Kidney (tissue), 14 donors: ENCODE data around the gene RASAL2. TPM values are rescaled to one million over a fixed set of nuclear protein-coding genes. Genes with fewer than 3 reads are reported as not detected.

Experiments
- DNase-seq, 5 donors: peaks; one replicate each; pipeline ENCODE4 v3.0.0-alpha.2; 2013 to 2020
- FAIRE-seq: peaks from 2 replicates; lab custom pipeline; 2012; peaks lifted over from hg19 to GRCh38; lab: Jason Lieb, UNC
- H3K27ac ChIP-seq, 2 donors: one replicate each; pipeline ENCODE4 v1.7.0; 2013; ENCODE audit warnings: low read depth in 2 of 2, low read length in 2 of 2, inconsistent platforms in 1 of 2
- H3K27me3 ChIP-seq: one replicate; pipeline ENCODE4 v1.7.1; 2013; ENCODE audit warnings: low read length, inconsistent platforms; ENCODE audit not compliant: control insufficient read depth, insufficient read depth
- H3K36me3 ChIP-seq, 3 donors: one replicate each; pipeline versions ENCODE4 v1.7.0 to v1.7.1; 2013; ENCODE audit warnings: low read length in 3 of 3, control low read depth in 1 of 3, inconsistent platforms in 1 of 3; ENCODE audit not compliant: insufficient read depth in 3 of 3, control insufficient read depth in 2 of 3
- H3K4me1 ChIP-seq, 3 donors: one replicate each; pipeline versions ENCODE4 v1.7.0 to v1.7.1; 2013; ENCODE audit warnings: low read length in 3 of 3, inconsistent platforms in 1 of 3, low read depth in 1 of 3; ENCODE audit not compliant: control insufficient read depth in 2 of 3, insufficient read depth in 2 of 3
- H3K4me3 ChIP-seq, 3 donors: one replicate each; pipeline versions ENCODE4 v1.7.0 to v1.8.1; 2013; ENCODE audit warnings: low read length in 3 of 3, control low read depth in 1 of 3, inconsistent platforms in 1 of 3
- H3K9ac ChIP-seq, 3 donors: one replicate each; pipeline versions ENCODE4 v1.7.0 to v1.7.1; 2013; ENCODE audit warnings: low read length in 3 of 3, control low read depth in 1 of 3, inconsistent platforms in 1 of 3
- H3K9me3 ChIP-seq, 3 donors: one replicate each; pipeline versions ENCODE4 v1.7.0 to v1.7.1; 2013; ENCODE audit warnings: low read length in 3 of 3, control low read depth in 1 of 3, inconsistent platforms in 1 of 3; ENCODE audit not compliant: control insufficient read depth in 2 of 3, insufficient read depth in 1 of 3
- intact Hi-C: fragments of 100-400 bp; cut with DNase I; formaldehyde crosslinking; loops from one replicate; pipeline ENCODE4 v1.11.1; 2022
- polyA plus RNA-seq: library from polyadenylated mRNA; stranded (reverse); fragments of 350-450 nt; fragmentation: Illumina TruSeq; extraction: RNeasy Lipid Tissue Mini Kit (QIAGEN cat#74804); gene quantifications from one replicate; pipeline ENCODE4 v1.2.3, GENCODE V29; 2014; ENCODE audit warnings: low read depth, low replicate concordance; ENCODE audit not compliant: insufficient read depth
- total RNA-seq: library from RNA; stranded (reverse); fragmentation: NEBNext Ultra II Directional; extraction: Animal tissue kit (Norgen Biotek cat#: 25700); gene quantifications from one replicate; pipeline ENCODE4 v1.2.1, GENCODE V29; 2021
- TF ChIP-seq, protein P1 (sequence below): IDR thresholded peaks from 3 replicates; pipeline ENCODE4 v1.5.1; 2012; ENCODE audit warnings: mild to moderate bottlenecking, moderate library complexity, borderline replicate concordance; ENCODE audit not compliant: insufficient read depth; ENCODE audit errors: extremely low read depth
- donor health status: control.
- donor health status: control.
- donor health status: control.
- donor health status: control.
- donor health status: control.
- donor health status: DM: yes; HTN: yes; CAD: no.
- donor health status: Normal renal cell carcinoma (clear cell type).

Gene RASAL2
- total and polyA plus RNA-seq, 2 donors from 2014 or later, result 2.2 to 26.5 TPM

DNA sequence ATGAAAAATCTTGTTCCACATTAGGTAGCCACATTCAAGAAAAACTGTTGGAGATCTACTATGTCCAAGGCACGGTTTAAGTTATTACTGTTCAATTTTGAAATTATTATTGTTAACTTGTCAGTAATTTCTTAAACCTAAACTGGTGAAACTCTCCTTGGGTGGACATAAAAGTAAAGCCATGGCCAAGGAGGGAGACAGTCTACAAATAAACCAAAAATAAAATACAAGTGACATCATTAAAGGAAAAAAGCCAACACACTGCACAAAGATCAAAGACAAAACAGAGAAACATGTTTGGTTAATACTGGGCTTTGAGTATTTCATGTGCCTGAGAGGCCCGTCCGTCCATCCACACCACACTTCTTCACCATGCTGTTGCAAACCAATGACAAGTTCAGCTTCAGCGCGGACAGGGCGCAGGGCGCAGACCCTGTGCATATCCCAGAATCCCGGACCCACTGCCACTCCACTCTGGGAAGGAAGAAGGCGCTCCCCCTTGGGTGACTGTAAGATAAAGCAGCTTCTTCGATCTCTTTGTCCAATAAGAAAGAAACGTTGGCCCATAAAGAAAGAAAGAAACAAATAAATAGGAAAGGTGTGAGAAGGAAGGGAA, 918 bp upstream of the RASAL2 start:
- Histone ChIP-seq H3K9ac (peak overlapping the region in 2 of 3 donors; percentile 72 to 83), H3K27ac (peak overlapping the region in 1 of 2 donors; percentile 28), H3K36me3 (no peaks in the 10 kb centered on the region), H3K9me3 (no peaks in the 10 kb centered on the region), H3K4me1 (peaks cover 0 to 15% (median 5%) of the 10 kb centered on the region in 3 donors), H3K27me3 (no peaks in the 10 kb centered on the region), H3K4me3 (peak overlapping the region; percentile 90 to 97 (median 91))
- DNase-seq (peak in 2 of 5 donors; percentile 69 to 76), FAIRE-seq (no peak)
- TF ChIP-seq, protein P1, sequence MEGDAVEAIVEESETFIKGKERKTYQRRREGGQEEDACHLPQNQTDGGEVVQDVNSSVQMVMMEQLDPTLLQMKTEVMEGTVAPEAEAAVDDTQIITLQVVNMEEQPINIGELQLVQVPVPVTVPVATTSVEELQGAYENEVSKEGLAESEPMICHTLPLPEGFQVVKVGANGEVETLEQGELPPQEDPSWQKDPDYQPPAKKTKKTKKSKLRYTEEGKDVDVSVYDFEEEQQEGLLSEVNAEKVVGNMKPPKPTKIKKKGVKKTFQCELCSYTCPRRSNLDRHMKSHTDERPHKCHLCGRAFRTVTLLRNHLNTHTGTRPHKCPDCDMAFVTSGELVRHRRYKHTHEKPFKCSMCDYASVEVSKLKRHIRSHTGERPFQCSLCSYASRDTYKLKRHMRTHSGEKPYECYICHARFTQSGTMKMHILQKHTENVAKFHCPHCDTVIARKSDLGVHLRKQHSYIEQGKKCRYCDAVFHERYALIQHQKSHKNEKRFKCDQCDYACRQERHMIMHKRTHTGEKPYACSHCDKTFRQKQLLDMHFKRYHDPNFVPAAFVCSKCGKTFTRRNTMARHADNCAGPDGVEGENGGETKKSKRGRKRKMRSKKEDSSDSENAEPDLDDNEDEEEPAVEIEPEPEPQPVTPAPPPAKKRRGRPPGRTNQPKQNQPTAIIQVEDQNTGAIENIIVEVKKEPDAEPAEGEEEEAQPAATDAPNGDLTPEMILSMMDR, result no peak
- intact Hi-C loops, result no loop called here

DNA sequence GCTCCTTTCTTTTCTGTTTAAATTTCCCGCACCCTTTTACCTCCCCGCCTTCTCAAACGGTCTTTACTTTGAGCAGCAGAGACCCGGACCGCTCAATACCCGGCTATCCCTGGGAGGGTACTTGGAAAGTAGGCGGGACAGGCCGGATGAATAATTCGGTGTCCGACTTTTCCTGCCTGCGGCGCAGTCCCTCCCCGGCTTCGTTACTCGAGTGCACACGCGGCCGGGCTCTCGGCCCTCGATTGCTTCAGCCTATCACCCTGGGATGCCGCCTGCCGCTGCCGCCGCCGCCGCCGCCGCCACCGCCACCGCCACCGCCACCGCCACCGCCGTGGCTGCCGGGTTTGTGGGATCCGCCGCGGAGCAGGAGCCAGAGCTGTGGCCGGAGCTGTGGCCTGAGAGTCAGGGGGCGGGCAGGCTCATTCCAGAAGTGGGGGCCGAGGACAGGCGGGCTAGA, 382 bp upstream of the RASAL2 start:
- TF ChIP-seq, protein P1, result no peak
- FAIRE-seq, result no peak
- no peaks in the 10 kb centered on the region for H3K36me3 ChIP-seq
- peak overlapping the region; percentile 23 to 88 (median 83) for H3K9ac ChIP-seq
- H3K4me1 ChIP-seq, result peaks cover 0 to 15% (median 5%) of the 10 kb centered on the region in 3 donors
- DNase-seq, result peak; percentile 96 to 98 (median 96)
- intact Hi-C loops, result no loop called here
- H3K4me3 ChIP-seq, result peak overlapping the region; percentile 91 to 97 (median 93)
- H3K27ac ChIP-seq, result peak overlapping the region; percentile 90 to 91
- H3K27me3 ChIP-seq, result no peaks in the 10 kb centered on the region
- H3K9me3 ChIP-seq, result no peaks in the 10 kb centered on the region

DNA sequence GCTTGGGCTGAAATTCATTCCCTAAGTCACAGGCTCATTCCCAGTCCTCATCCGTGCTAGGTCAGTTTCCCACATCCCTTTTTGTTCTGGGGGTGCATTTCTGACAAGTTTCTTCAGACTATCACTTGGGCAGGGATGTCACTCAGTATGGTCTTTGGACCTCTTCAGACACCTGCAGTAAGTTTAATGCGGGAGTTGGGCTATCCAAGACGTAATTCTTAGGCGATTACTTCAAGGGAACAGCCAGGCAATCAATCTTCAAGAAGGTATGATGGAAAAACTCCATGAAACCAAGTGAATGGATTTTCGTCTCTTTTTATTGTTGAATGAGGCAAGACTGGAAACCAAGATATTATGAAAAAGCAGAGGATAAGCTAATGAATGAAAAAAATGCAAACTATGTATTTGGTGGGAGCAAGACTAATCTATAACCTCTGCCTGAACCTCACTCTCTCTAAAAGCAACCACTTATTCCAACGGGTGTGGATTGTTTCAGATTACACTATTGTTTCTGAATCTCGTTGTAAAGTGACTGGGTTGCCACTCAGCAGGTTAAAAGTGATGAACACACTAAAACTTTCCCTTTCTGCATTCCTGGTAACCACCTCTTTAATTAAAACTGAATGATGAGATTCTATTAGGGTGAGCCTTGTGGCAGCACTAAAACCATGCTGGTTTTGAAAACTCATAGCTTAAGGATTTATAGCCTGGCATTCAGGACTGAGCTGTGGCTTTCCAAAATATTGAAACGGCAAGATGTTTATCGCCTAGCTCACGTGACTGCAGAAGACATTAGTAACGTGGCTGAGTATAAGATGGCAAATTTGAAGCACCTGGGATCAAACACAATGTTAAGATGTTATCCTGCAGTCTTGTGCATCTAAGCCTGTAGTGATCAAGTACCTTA, 1.1 kb downstream of the RASAL2 start:
- TF ChIP-seq, protein P1, result no peak
- Histone ChIP-seq H3K9me3 (no peaks in the 10 kb centered on the region), H3K4me3 (peak overlapping the region; percentile 87 to 97 (median 93)), H3K4me1 (peaks cover 0 to 15% (median 5%) of the 10 kb centered on the region in 3 donors), H3K9ac (peak overlapping the region; percentile 81 to 88 (median 85)), H3K36me3 (no peaks in the 10 kb centered on the region), H3K27ac (peak overlapping the region; percentile 90 to 91), H3K27me3 (no peaks in the 10 kb centered on the region)
- peak in 2 of 5 donors; percentile 21 to 29 for DNase-seq
- intact Hi-C loops, result no loop called here
- no peak for FAIRE-seq
